NCI-H226 (cell line): ENCODE results near the gene TTC28.
"Not testable (repeated sequence)": the region's sequence is repeated elsewhere in the genome, so short reads cannot be mapped to it uniquely, and the experiment has no call there.

ENCODE experiments used
- DNase-seq: peaks from one replicate; pipeline ENCODE4 v3.0.0-alpha.2; 2015

TTC28 gene

GRCh38 chr22:28077166-28077565 is 602.5 kb downstream of the TTC28 start:
- DNase-seq, result no peak

- DNase-seq, result peak; percentile 45
Observed at GRCh38 chr22:28075358-28075981, 604.2 kb downstream of the TTC28 start.

- DNase-seq, result no peak
Observed at GRCh38 chr22:28074526-28074925, 605.1 kb downstream of the TTC28 start.

DNA sequence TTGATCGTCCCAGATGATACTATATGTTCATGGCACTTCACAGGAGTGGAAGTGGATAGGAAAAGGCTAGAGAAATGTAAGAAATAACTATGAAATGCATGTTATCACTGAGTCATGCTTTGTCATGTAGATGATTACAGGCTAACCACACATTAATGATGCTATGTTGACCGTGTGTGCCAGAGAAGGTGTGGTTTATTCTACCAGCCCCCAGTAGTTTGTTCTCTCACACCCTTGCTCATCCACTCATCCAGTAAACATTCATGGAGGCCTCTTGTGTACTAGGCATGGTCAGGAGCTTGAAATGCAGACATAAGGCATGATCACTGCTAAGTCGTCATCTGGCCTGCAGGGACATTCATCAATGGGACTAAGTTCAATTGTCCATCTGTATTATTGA is 607.6 kb downstream of the TTC28 start:
- DNase-seq, result no peak

DNA sequence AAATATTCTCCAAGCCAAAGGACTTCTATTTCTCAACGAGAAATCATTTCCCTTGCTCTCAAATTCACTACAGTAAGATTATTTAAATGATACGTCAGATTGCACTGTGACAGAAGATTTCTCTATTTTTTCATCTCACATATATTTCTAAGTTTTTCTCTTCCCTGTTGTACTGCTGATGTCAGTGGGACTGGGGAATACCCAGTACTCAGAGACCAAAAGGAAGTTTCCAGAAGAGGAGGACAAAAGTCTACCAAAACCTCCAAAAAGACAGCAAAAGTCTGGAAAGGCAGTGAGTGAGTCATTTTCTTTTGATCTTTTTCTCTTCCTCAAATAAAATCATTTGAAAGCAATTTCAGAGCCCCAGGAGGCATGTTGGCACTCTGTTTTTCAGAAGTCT is 610.8 kb downstream of the TTC28 start:
- DNase-seq, result no peak

GRCh38 chr22:28064920-28065319 is 614.7 kb downstream of the TTC28 start:
- no peak for DNase-seq

- DNase-seq, result no peak
Observed at GRCh38 chr22:28063656-28064055, 616.0 kb downstream of the TTC28 start.

GRCh38 chr22:28060594-28060993 is 619.0 kb downstream of the TTC28 start:
- not testable (repeated sequence) for DNase-seq

DNA sequence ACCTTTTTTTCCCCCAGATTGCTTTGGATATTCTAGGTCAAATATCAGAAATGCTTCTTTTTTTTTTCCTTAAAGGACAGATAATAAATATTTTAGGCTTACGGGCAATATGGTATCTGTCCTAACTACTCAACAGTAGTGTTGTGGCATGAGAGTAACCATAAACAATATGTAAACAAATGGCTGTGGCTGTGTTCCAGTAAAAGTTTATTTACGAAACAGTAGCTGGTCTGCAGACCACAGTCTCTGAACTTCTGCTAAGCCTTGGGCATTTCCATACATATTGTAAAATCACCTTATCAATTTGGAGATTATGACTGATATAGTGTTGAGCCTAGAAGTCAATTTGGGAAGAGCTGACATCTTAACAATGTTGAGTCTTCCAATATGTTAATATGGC is 621.6 kb downstream of the TTC28 start:
- no peak for DNase-seq

DNA sequence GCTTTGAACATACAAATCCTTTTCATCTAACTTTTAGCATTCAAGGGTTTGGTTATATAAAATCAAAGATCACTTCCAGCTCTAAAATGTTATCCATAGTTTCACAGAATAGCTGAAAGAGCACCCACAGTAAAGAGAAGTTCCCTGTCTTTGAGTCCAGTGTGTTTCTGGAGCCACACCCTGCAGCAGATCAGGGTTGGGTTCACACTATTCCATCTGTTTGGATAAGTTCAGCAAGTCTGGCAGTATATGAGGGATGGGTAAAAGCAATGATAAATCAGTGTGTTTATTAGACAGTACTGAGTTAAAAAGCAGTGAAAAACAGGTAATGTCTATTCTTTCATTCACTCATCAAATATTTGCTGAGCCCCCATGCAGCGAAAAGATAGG is 624.8 kb downstream of the TTC28 start:
- no peak for DNase-seq

DNA sequence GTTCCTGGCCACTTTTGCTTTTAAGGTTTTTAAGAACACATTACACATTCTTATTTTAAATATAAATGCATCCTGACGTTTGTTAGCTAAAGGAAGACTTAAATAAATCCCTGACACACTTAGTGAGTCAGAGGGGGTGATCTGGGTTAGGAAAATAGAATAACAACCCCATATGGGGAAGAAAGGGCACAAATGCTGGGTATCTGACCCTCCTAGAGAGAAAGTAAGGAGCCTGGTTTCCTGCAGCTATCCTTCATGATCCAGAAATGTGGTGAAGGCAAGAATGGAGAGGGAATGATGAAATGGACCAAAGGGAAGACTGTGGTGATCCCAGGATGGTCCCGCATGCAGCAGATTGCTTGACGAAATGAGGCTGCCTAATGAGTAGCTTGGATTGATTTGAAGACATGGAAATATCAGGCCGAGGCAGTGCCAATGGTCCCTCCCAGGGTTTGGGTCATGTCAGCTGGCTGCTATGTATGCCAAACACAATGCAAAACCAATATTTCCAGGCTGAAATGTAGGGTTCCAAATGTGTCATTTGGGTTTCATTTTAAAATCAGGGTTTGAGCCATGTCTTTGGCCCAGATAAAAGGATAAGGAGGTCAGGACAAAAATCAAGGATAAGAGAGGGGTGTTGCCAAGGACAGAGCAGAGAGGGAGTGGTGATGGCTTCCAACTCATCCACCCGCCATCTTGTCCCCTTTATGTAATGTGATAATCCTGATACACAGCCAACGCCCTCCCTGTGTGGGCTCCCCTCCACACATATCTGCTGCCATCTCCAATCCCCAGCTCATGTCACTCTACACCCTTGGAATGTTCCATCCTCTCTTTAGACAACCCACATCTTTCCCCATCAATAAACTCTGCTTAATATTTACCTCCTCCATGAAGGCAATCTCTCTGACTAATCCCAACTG is 625.5 kb downstream of the TTC28 start:
- DNase-seq, result no peak

DNA sequence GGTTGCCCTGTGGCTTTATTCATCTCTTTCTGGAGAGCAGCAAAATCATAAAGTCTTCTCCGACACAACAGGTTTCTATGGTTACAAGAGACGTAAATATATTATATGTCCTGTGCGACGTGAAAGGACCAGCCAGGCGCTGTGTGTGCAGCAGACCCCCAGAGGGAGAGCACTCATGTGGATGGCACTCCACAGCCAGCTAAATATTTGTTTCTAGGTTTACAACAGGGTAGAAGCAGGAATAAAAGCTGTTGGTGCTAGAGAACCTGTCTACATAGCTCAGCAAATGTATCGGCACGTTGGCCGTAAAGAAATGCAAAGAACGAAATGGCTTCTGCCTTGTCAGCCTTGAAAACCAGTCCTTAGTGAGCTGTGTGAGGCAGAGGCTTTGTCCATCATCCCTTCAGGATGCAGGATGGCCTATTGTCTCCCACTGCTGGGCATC is 626.8 kb downstream of the TTC28 start:
- no peak for DNase-seq

- DNase-seq, result no peak
Observed at GRCh38 chr22:28051787-28052356, 627.8 kb downstream of the TTC28 start.

DNA sequence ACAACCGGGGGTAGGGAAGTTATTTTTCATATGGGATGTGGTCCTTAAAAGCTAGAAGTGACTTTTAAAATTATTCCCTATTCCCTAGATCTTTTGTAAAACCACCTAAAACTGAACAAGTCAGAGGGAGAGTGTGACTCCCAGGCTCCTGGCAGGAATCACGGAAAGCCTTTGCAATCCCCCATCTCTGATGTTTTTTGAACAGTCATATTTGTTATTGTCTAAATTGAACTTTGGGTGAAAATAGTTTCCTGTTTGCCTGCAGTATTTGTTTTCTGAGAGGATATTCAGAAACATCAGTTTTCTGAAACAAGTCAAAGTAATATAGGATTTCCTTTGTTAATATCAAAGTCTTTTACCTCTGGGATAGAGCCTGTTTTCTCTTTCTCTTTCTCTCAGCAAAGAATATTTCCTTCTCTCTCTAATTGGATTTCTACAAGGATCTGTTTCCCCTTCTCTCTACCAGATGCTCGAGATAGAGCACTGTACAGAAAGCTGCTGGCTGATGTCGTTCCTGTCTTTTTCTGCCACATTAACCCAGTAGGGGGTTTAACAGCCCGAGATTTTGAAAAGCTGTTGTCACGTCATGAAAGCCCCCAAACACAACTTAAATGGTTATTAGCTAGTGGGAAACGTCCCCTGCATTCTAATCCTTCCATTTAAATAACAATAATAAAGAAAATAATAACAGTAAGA is 628.4 kb downstream of the TTC28 start:
- DNase-seq, result no peak

GRCh38 chr22:28048529-28048928 is 631.1 kb downstream of the TTC28 start:
- no peak for DNase-seq

DNA sequence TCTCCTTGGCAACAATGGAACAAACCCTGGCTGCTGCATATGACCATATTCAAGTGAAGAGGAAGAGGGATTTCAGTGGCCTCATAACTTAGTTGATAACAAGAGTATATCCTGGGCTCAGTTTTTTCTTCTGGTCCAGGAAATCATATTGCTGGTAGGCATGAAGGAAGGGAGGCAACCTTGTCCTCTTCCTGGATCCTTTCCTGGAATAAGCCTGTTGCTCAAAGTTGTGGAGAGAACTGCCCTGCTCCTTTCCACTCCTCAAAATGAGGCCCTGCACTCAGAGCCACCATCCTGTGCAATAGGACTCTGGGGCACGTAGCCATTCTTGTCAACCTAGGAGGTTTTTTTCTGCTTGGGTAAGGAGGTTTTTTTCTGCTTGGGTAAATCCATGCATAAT is 631.9 kb downstream of the TTC28 start:
- DNase-seq, result no peak

DNA sequence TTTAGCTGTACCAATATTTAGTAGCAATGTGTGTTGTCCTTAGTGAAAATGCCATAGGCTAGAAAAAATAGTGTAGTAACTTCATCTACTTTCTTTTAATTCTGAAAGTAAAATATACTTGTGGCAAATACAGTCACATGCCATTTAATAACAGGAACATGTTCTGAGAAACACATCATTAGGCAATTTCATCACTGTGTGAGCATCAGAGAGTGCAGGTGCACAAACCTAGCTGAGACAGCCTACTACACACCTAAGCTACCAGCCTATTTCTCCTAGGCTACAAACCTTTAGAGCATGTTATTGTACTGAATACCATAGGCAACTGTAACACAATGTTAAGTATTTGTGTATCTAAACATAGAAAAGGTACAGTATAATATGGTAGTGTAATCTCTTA is 633.5 kb downstream of the TTC28 start:
- DNase-seq, result no peak

DNA sequence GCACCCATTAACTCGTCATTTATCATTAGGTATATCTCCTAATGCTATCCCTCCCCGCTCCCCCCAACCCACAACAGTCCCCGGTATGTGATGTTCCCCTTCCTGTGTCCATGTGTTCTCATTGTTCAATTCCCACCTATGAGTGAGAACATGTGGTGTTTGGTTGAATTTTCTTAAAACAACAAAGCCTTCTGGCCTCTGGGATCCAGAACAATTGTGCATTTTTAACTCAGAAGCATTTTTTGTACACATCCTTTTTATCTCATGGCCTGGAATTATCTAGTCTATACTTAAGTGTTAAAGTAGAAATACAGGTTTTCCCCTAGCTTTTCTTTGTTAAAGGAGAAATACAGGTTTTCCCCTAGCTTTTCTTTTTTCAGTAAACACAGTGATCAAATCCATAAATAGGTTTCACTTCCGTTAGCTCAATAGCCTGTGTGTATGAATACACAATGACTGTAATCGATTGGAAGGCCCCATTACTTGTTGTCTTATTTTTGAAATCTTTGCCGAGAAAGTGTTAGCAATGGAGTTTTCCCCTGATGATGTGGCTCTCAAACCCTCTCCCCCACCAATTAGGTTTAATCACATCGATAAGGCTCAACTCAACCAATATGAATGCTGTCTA is 635.0 kb downstream of the TTC28 start:
- no peak for DNase-seq

- DNase-seq, result no peak
Observed at GRCh38 chr22:28043266-28043665, 636.4 kb downstream of the TTC28 start.

GRCh38 chr22:28034760-28035401 is 644.8 kb downstream of the TTC28 start:
- DNase-seq, result peak; percentile 3

DNA sequence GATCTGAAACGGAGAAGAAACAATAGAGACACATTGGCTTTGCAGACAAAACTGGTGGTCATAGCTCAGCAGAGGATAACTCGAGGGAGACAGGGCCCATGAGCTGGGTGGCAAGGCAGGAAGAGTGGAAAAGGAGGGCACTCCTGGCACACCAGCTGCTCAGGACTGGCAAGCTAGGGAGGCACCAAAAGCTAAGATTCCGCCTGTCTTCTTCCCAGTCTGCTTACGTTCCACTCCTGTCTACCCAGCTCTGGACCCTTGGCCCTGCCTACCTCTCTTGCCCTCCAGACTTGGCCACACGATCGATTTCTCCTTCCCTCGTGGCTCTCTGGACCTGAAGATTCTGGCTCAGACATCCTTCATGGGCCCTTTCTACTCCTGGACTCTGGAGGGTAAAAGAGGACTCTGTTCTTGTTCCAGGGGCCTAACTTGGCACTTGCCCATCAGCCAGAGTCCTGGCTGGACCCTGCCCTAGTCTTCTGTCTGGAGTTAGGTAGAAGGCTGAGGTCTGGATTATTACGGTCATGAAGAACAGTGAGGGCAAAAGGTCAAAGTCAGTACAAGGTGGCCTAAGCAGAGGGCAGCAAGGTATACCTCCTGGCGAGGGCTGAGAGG is 645.4 kb downstream of the TTC28 start:
- no peak for DNase-seq

- no peak for DNase-seq
Observed at GRCh38 chr22:28032861-28033260, 646.8 kb downstream of the TTC28 start.
